Inflammatory macrophage (primary cell): Measurements from ENCODE around the gene RAD54L.
"Not testable (repeated sequence)": the region's sequence is repeated elsewhere in the genome, so short reads cannot be mapped to it uniquely, and the experiment has no call there.

Source experiments
- DNase-seq, 2 donors: peaks; one replicate each; pipeline ENCODE4 v3.0.0-alpha.2; 2020 to 2022

RAD54L gene

DNA sequence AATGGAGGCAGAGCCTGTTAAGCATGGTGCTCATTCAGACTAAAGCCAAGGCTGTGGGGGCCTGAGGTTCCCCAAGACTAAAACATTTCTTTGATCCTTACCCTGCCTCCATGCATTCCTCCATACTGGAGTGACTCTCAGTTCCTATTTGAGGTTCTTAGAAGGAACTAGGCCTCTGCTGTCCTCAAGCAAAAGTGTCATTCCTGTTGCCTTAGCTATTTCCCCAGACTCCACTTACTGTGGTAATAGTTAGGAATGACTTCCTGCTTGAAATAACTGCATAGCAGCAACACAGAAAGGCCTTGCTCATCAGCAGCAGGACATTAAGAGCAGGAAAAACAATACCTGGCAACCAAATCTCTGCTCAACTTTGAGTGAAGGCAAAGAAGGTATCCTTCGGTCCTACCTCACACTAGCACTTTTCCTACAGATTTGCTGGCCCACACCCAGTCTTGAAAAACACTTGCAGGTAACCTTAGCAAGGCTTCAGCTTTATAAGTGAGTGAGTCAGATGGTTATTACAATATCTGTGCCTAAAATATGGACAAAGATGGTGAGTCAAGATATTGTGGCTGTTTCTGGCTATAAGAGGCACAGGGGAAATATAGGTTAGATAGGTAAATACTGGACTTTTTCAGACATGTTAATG lies 41.0 kb downstream of the RAD54L start:
- DNase-seq, result peak; percentile 74 to 79

DNA sequence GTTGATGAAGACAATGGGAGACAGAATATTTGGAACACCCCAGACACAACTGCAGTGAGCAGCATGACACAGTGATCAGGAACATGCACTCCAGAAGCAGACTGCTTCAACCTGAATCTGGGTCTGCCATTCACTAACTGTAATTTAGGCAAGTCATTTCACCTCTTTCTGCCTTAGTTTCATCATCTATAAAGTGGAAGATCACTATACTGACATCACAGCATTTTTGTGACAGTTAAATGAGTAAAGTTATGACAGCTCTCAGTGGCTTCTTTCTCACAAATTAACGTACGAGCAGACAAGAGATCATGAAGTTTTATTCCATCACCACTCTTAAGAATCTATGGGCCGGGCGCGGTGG lies 41.6 kb downstream of the RAD54L start:
- no peak for DNase-seq

DNA sequence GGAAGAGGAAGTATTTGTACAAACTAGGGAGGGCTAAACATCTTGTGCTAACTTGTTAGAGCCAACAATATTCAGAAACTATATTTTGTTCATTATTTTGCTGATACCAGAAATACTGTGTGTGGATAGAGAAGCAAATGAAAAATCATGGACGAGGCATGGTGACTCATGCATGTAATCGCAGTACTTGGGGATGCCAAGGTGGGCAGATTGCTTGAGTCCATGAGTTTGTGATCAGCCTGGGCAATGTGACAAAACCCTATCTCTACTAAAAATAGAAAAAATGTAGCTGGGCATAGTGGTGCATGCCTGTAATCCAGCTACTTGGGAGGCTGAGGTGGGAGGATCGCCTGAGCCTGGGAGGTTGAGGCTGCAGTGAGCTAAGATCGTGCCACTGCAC lies 42.4 kb downstream of the RAD54L start:
- DNase-seq, result no peak

DNA sequence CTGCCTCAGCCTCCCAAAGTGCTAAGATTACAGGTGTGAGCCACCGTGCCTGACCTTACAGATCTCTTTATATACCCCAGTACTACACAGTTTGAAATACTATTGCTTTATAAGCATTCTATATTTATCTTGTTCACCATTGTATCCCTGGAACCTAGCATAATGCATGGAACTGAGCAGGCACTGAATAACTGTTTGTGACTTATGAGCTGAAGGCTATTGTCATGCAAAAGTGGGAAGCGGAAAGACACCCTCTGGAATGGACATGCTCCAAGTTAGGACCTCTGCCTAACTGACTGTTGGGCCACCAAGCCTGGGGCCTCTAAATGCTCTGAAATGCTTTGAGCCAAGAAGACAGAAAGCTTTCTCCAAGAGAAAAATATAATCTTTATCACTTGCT lies 47.7 kb downstream of the RAD54L start:
- DNase-seq, result no peak

DNA sequence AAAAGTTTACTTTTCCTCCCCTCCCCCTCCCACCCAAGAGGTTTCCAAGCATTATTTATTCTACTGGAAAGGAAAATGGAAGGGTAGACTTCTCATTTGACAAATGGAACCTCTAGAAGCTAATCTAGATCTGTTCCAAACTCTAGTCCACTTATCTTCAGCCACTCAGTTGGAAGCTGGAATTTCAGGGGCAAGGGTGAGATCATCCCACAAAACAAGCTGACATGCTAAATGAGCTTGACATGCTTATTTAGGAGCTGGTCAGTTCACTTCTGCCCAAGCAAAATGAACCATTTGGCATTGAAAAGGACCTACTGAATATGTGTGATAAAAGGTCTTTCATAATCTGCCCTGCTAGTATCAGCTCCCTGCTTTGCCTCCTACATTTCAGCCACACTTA lies 50.8 kb downstream of the RAD54L start:
- no peak for DNase-seq

DNA sequence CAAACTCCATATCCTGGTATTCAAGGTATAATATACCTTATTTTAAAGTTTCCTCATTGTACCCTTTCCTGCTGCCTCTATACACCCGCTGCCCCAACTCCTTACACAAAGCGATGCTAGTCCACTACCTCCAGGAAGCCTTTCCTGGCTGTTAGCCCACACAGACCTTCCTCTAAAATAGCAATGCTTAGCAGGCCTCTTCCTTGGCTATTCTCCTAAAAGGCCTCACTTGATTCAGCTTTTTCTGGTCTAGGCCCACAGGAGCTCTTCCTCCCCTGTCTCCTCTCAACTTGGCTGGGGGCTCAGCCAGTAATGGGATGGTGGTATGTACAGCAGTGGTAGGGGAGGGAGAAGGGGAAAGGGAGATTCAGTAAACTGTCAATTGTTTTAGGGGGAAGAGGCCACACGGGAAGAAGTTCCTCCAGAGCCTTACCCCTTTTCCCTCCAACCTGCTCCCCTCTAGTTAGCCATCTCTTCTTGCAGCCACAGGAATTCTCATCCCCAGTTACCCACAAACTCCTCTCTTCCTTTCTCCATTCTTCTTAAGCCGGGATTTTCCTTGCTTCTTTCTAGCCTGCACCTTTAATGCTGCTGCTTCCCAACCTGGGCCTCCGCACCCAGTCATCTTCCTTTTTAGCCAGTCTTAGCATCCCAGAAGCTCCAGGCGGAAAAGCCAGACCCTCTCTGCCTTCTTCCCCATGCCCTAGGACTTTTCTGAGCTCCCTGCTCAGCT lies 53.3 kb downstream of the RAD54L start:
- no peak for DNase-seq

DNA sequence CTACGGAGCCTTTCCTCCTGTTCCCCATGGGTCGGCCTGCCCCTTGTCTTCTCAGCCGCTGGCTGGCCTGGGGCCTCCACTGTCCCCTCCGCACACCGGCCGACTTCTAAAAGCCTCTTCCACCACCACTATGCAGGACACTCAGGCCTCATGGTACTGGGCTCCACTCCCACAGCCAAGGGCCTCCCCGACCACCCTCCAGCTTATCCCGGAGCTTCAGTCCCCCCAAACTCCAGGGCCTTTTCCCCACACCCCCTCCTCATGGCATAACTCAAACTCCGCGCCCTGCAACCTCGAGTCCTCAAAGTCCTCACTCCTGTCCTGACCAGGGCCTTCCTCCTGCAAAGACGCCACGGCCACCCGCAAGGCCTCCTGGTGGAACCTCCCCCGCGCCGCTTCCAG lies 53.8 kb downstream of the RAD54L start:
- DNase-seq, result peak in 1 of 2 donors; percentile 27

DNA sequence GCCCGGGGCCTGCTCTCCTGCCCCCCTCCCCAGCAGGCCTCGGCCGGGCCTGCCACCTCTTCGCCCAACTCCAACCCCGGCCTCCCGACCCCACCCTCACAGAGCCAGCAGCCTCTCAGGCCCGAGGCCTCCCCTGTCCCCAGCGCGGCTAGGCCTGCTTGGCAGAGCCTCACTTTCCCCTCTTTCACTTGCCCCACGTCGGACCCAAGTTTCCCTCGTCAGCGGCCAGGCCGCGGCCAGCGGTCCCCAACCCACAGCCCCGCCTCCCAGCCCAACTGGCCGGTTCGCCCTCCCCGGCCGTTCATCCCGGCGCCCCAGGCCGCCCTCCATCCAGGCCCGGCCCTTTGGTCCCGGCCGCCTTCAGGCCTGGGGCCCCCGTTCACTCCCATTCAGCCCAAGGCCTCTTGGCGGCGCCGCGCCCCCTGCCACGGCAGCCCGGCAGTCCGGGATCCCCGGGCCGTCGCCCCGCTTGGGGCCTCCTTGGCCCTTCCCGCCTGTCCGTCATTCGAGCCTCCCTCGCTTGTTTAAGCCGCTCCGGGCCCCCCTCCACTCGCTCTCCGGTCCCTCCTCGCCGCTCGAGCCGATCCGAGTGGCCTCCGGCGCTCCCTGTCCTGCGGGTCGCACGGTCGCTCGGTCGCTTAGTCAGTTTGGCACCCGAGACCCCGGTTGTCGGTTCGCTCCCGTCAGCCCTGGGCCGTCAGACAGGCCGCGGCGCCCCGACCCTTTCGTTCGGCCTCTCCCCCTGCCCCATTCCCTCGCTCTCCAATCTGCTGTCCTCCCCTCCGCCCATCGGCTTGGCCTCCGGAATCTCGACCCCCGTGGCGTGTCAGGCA lies 54.5 kb downstream of the RAD54L start:
- peak; percentile 16 to 54 for DNase-seq

DNA sequence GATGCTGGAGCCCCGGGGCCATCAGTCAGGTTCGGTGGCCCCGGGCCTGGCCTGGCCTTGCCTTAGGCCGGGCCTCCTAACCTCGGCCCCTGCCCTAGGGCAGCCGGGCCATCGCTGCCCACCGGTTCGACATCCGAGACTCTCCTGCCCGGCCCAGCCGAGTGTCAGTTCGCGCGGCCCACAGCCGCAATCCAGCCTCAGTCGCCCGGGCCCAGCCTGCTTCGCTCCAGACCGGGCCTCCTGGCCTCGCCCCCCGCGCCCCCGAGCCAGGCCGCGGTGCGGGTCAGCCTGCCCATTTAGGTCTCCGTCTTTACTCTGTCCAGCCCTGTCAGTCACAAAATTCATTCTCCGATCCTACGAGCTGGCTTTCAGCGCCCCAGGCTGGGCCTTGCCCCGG lies 55.1 kb downstream of the RAD54L start:
- peak; percentile 12 to 19 for DNase-seq

DNA sequence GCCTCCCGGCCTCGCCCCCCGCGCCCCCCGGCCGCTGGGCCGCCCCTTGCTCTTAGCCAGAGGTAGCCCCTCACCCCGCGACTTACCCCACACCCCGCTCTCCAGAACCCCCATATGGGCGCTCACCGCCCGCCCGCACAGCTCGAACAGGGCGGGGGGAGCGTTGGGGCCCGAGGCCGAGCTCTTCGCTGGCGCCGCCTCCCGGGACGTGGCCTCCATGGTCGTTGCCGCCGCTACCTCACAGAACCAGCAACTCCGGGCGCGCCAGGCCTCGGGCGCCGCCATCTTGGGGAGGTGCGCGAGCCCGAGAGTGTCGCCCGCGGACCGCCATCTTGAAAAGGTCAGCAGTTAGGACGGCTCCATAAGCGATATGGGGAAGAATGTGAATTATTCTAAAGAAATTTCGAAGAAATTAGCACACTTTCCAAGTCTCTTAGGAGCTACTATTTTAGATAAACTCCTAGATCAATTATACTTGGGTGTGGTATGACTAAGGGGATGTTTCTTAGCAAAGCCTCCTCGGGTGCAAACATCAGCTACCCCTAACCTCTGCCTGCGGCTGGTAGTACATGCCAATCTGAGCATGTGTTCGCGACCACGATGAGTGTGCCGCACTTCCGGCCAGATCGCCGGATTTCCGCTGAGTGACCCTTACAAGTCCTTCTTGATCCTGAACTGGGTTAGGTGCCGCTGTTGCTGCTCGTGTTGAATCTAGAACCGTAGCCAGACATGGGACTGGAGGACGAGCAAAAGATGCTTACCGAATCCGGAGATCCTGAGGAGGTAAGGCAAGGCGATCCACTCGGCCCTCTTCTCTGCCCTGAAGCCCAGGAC lies 55.7 kb downstream of the RAD54L start, which contains the start of the genes LRRC41 and UQCRH:
Gene LRRC41 (minus strand): TSS at position 579 of the 834 bp plus-strand sequence. CDS start 294 bp downstream, at position 285.
Gene UQCRH (plus strand): TSS at position 661 of the 834 bp plus-strand sequence. CDS start 69 bp downstream, at position 730.
- peak; percentile 95 to 98 for DNase-seq

DNA sequence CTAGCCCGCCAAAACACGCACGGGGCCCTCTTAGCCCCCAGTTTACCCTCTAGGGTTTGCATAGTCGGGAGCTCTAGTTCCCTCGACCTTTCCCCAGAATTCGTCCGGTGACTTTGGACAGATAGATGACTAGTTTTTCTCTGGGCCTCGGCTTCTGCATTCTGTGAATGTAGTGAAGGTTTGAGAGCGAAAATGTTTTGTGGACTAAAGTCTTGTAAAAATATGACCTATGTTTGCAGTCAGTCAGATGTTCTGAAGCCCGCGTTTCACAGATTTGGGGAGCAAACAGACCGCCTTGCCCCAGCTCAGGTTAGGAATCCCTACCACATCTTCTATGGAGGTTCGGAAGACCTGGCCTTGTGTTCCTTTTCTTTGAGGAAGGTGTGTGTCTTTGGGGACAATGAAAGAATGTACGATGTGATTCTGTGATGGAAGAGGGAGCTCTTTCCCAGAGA lies 56.3 kb downstream of the RAD54L start:
- no peak for DNase-seq

DNA sequence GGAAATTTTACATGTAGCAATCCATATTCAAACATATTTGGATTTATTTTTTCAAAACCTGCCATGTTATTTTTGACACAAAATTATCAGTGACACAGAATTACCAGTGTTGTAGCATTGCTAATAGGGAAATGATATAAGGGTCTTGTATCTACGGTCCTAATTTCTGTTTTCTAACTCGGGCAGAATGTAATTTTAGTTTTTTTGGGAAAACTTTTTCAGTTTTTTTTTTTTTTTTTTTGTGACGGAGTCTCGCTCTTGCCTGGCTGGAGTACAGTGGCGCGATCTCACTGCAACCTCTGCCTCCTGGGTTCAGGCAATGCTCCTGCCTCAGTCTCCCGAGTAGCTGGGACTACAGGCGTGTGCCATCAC lies 58.6 kb downstream of the RAD54L start:
- DNase-seq, result no peak

DNA sequence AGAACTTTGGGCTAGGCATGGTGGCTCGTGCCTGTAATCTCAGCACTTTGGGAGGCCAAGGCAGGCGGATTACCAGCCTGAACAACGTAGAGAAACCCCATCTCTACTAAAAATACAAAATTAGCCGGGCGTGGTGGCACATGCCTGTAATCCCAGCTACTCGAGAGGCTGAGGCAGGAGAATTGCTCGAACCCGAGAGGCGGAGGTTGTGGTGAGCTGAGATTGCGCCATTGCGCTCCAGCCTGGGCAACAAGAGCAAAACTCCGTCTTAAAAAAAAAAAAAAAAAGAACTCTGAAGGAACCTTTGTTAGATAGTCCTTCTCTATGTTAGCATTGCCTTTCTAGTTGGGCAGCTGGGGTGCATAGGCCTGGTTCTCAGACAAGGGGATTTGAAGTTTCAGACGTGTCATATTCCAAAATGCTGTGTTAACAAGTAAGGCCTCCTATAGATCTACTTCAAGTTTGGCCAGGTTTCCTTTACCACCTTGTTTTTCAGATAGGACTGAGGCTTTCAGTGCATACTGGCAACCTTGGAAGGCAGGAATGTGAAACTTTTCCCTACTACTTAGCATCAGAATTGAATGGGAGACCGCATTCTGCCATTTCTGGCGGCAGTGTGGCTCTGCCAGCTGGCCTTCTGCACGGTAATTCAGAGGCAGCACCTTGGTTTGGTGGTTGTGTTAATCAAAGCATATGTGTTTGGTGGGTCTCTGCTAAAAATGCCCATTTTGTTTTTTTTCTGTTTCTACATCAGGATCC lies 62.0 kb downstream of the RAD54L start:
- no peak for DNase-seq

DNA sequence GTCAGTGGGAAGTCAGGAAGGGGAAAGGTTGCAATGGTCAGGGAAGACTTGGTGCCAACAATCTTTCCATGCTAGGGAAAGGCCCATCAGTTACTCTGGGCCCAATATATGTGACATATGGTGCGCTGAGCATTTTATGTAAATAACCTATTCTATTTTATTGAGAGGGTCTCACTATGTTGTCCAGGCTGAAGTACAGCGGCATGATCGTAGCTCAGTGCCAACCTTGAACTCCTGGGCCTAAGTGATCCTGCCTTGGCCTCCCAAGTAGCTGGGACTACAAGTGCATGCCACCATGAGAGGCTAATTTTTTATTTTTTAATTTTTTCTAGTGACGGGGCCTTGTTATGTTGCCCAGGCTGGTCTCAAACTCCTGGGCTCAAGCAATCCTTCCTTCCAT lies 62.8 kb downstream of the RAD54L start:
- DNase-seq, result no peak

DNA sequence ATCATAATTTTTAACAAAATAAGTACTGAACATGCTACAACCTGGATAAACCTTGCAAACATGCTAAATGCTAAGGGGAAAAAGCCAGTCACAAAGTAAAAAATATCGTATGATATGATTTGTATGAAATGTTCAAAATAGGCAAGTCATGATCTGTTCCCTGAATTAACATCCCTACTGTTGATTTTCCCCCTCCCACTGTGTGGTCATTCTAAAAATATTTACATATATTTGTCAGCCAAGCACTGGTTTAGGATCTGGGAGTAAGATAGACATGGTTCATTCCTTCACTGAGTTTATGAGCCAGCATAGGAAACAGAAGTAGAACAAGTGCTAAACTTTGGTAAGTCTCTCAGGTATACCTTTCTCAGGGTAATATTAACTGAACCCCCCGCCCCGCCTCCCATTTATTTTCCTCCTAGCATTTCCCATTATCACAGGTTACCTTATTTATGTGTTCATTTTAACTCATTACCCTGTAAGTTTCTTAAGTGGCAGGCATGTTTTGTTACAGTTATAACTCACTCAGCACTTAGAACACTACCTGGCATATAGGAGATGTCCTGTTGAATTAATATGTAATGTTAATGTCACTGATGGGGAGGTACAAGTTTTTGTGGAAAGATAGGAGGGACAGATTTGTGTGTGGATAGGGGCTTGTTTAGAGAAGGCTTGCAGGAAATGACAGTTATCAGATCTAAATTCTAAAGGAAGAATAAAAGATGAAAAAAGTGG lies 68.3 kb downstream of the RAD54L start:
- no peak for DNase-seq

DNA sequence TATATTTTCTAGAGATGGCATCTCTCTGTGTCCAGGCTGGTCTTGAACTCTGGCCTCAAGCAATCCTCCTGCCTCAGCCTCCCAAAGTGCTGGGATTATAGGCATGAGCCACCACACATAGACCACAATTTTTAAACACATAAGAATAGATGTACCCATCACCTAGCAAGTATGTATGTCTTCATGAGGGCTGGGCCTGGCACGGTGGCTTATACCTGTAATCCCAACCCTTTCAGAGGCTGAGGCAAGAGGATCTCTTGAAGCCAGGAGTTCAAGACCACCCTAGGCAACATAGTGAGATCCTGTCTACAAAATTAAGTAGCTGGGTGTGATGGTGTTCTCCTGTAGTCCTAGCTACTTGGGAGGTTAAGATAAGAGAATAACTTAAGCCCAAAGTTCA lies 69.8 kb downstream of the RAD54L start:
- no peak for DNase-seq

DNA sequence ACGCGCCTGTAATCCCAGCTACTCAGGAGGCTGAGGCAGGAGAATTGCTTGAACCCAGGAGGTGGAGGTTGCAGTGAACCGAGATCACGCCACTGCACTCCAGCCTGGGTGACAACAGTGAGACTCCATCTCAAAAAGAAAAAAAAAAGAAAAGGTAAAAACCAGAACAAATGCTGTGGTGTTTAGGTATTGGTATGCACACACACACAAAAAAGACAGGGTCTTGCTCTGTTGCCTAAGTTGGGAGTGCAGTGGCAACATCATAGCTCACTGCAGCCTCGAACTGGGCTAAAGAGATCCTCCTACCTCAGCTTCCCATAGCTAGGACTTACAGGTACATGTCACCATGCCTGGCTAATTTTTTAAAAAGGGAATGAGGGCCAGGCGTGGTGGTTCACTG lies 71.7 kb downstream of the RAD54L start:
- DNase-seq, result not testable (repeated sequence)

DNA sequence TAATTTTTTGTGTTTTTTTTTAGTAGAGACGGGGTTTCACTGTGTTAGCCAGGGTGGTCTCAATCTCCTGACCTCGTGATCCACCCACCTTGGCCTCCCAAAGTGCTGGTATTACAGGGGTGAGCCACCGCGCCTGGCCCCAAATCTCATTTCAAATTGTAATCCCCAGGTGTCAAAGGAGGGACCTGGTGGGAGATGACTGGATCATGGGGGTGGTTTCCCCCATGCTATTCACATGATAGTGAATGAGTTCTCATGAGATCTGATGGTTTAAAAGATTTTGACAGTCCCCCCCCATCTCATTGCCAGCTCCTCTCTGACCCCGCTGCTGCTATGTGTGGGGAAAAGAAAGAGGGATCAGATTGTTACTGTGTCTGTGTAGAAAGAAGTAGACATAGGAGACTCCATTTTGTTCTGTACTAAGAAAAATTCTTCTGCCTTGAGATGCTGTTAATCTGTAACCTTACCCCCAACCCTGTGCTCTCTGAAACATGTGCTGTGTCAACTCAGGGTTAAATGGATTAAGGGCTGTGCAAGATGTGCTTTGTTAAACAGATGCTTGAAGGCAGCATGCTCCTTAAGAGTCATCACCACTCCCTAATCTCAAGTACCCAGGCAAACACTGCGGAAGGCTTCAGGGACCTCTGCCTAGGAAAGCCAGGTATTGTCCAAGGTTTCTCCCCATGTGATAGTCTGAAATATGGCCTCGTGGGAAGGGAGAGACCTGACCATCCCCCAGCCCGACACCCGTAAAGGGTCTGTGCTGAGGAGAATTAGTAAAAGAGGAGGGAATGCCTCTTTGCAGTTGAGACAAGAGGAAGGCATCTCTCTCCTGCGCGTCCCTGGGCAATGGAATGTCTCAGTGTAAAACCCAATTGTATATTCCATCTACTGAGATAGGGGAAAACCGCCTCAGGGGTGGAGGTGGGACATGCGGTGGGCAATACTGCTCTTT lies 72.7 kb downstream of the RAD54L start:
- DNase-seq, result not testable (repeated sequence)

DNA sequence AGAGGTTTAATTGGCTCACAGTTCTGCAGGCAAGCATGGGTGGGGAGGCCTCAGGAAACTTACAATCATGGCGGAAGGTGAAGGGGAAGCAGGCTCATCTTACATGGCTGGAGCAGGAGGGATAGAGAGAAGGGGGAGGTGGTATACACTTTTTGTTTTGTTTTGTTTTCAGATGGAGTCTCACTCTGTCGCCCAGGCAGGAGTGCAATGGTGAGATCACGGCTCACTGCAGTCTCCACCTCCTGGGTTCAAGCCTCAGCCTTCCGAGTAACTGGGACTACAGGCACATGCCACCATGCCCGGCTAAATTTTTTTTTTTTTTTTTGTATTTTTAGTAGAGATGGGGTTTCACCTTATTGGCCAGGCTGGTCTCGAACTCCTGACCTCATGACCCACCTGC lies 74.6 kb downstream of the RAD54L start:
- not testable (repeated sequence) for DNase-seq
